Trophoblast cell (in vitro differentiated cells and primary cell): ENCODE data around the gene GNAS.

Experiments
- DNase-seq, 2 donors: peaks; one replicate each; pipeline ENCODE4 v3.0.0-alpha.2; 2016
- H2AFZ ChIP-seq: 2 replicates; pipeline ENCODE4 v1.6.1; 2013; ENCODE audit warnings: low read length, moderate library complexity, mild to moderate bottlenecking; ENCODE audit not compliant: insufficient read depth, poor library complexity
- H2AK5ac ChIP-seq: 2 replicates; pipeline ENCODE4 v1.6.1; 2013; ENCODE audit warnings: mild to moderate bottlenecking, low read length
- H2BK120ac ChIP-seq: 2 replicates; pipeline ENCODE4 v1.6.1; 2013; ENCODE audit warnings: low read length, mild to moderate bottlenecking, moderate library complexity; ENCODE audit not compliant: insufficient read depth, poor library complexity
- H2BK12ac ChIP-seq: 2 replicates; pipeline ENCODE4 v1.6.1; 2013; ENCODE audit warnings: mild to moderate bottlenecking, low read length, moderate library complexity
- H2BK5ac ChIP-seq: 2 replicates; pipeline ENCODE4 v1.6.1; 2013; ENCODE audit warnings: low read length, low read depth, moderate library complexity, mild to moderate bottlenecking; ENCODE audit not compliant: poor library complexity
- H3K14ac ChIP-seq: 2 replicates; pipeline ENCODE4 v1.6.1; 2013; ENCODE audit warnings: mild to moderate bottlenecking, low read length
- H3K18ac ChIP-seq: 2 replicates; pipeline ENCODE4 v1.6.1; 2013; ENCODE audit warnings: mild to moderate bottlenecking, low read length
- H3K23ac ChIP-seq: 2 replicates; pipeline ENCODE4 v1.6.1; 2013; ENCODE audit warnings: low read length
- H3K27ac ChIP-seq: 2 replicates; pipeline ENCODE4 v1.5.1; 2013; ENCODE audit warnings: low read depth, mild to moderate bottlenecking, inconsistent platforms, low read length, moderate library complexity
- H3K27me3 ChIP-seq: 2 replicates; pipeline ENCODE4 v1.6.1; 2013; ENCODE audit warnings: inconsistent platforms, mild to moderate bottlenecking, low read length, moderate library complexity; ENCODE audit not compliant: insufficient read depth
- H3K36me3 ChIP-seq, 2 experiments: 1 replicate in 1 of 2; 2 replicates in 1 of 2; pipeline ENCODE4 v1.6.1; 2013; ENCODE audit warnings: low read length in 2 of 2, mild to moderate bottlenecking in 2 of 2, moderate library complexity in 1 of 2; ENCODE audit not compliant: insufficient read depth in 2 of 2, control insufficient read depth in 1 of 2
- H3K4ac ChIP-seq: 2 replicates; pipeline ENCODE4 v1.6.1; 2013; ENCODE audit warnings: low read depth, mild to moderate bottlenecking, low read length, moderate library complexity
- H3K4me1 ChIP-seq, 2 experiments: 1 replicate in 1 of 2; 2 replicates in 1 of 2; pipeline ENCODE4 v1.6.1; 2013; ENCODE audit warnings: low read length in 2 of 2, mild to moderate bottlenecking in 2 of 2, moderate library complexity in 1 of 2; ENCODE audit not compliant: insufficient read depth in 2 of 2, control insufficient read depth in 1 of 2
- H3K4me2 ChIP-seq: 2 replicates; pipeline ENCODE4 v1.6.1; 2013; ENCODE audit warnings: inconsistent platforms, mild to moderate bottlenecking, low read length, moderate library complexity
- H3K4me3 ChIP-seq: 2 replicates; pipeline ENCODE4 v1.5.1; 2013; ENCODE audit warnings: mild to moderate bottlenecking, low read depth, low read length, inconsistent platforms
- H3K79me1 ChIP-seq: one replicate; pipeline ENCODE4 v1.6.1; 2013; ENCODE audit warnings: low read length
- H3K79me2 ChIP-seq: 2 replicates; pipeline ENCODE4 v1.6.1; 2013; ENCODE audit warnings: low read length, mild to moderate bottlenecking; ENCODE audit not compliant: control insufficient read depth, insufficient read depth, poor library complexity
- H3K9ac ChIP-seq: 2 replicates; pipeline ENCODE4 v1.6.1; 2013; ENCODE audit warnings: mild to moderate bottlenecking, low read length
- H3K9me3 ChIP-seq: 2 replicates; pipeline ENCODE4 v1.6.1; 2013; ENCODE audit warnings: low read depth, mild to moderate bottlenecking, control low read depth, inconsistent platforms, low read length; ENCODE audit not compliant: insufficient read depth
- H4K12ac ChIP-seq: 2 replicates; pipeline ENCODE4 v1.6.1; 2013; ENCODE audit warnings: low read depth, mild to moderate bottlenecking, low read length, moderate library complexity
- H4K8ac ChIP-seq: 2 replicates; pipeline ENCODE4 v1.6.1; 2013; ENCODE audit warnings: low read depth, mild to moderate bottlenecking, low read length, moderate library complexity
- H4K91ac ChIP-seq: one replicate; pipeline ENCODE4 v1.6.1; 2013; ENCODE audit warnings: low read depth, mild to moderate bottlenecking, low read length, moderate library complexity
- WGBS: extraction: QIAGEN DNeasy Blood & Tissue Kit; methylation state at CpG from one replicate; pipeline ENCODE4 v1.1.7; 2013; ENCODE audit warnings: missing lambda C conversion rate; ENCODE audit not compliant: insufficient read length, insufficient coverage; ENCODE audit errors: extremely low coverage; 5-methylcytosine and 5-hydroxymethylcytosine counted together

The GNAS gene

GRCh38 chr20:58815448-58815847 lies 37.1 kb upstream of the GNAS start:
- Histone ChIP-seq H3K4me1 (peaks cover 3 to 6% of the 10 kb centered on the region in 2 experiments), H3K36me3 (peaks cover 0 to 3% of the 10 kb centered on the region in 2 experiments), H3K4me3 (no peak overlapping the region), H3K27ac (no peak overlapping the region), H2BK5ac (no peak overlapping the region), H3K23ac (no peak overlapping the region), H2BK120ac (no peak overlapping the region), H3K9me3 (peaks cover 8% of the 10 kb centered on the region), H3K14ac (no peak overlapping the region), H3K9ac (no peak overlapping the region), H3K4ac (no peak overlapping the region), H3K4me2 (no peak overlapping the region), H2AFZ (no peak overlapping the region), H3K27me3 (no peaks in the 10 kb centered on the region), H3K79me2 (no peaks in the 10 kb centered on the region), H2BK12ac (no peak overlapping the region), H4K91ac (no peak overlapping the region), H2AK5ac (no peak overlapping the region), H3K18ac (no peak overlapping the region), H4K8ac (no peak overlapping the region), H4K12ac (no peak overlapping the region), H3K79me1 (no peaks in the 10 kb centered on the region)
- WGBS: no CpG with 5 or more reads among the region's 11 CpGs
- no peak for DNase-seq

GRCh38 chr20:58816051-58816450 lies 36.5 kb upstream of the GNAS start:
- H2BK12ac ChIP-seq: no peak overlapping the region
- no peak overlapping the region for H4K8ac ChIP-seq
- no peak overlapping the region for H3K9ac ChIP-seq
- H2AFZ ChIP-seq: no peak overlapping the region
- H3K27ac ChIP-seq: no peak overlapping the region
- no peak overlapping the region for H4K12ac ChIP-seq
- no peak overlapping the region for H2AK5ac ChIP-seq
- no peak for DNase-seq
- H3K27me3 ChIP-seq: no peaks in the 10 kb centered on the region
- no peak overlapping the region for H2BK5ac ChIP-seq
- H3K14ac ChIP-seq: no peak overlapping the region
- H4K91ac ChIP-seq: no peak overlapping the region
- H3K18ac ChIP-seq: no peak overlapping the region
- no peaks in the 10 kb centered on the region for H3K79me2 ChIP-seq
- H3K4me3 ChIP-seq: no peak overlapping the region
- peaks cover 2 to 4% of the 10 kb centered on the region in 2 experiments for H3K36me3 ChIP-seq
- H2BK120ac ChIP-seq: no peak overlapping the region
- H3K4me1 ChIP-seq: peaks cover 3 to 6% of the 10 kb centered on the region in 2 experiments
- no CpG with 5 or more reads among the region's 10 CpGs for WGBS
- H3K23ac ChIP-seq: no peak overlapping the region
- H3K4ac ChIP-seq: no peak overlapping the region
- H3K9me3 ChIP-seq: peaks cover 12% of the 10 kb centered on the region
- H3K79me1 ChIP-seq: no peaks in the 10 kb centered on the region
- no peak overlapping the region for H3K4me2 ChIP-seq

GRCh38 chr20:58816957-58817651 lies 35.4 kb upstream of the GNAS start:
- Histone ChIP-seq H2BK120ac (no peak overlapping the region), H3K36me3 (peaks cover 4 to 5% of the 10 kb centered on the region in 2 experiments), H3K4me2 (no peak overlapping the region), H3K79me2 (no peaks in the 10 kb centered on the region), H4K12ac (no peak overlapping the region), H3K27ac (no peak overlapping the region), H4K91ac (no peak overlapping the region), H2AFZ (no peak overlapping the region), H3K23ac (no peak overlapping the region), H2BK5ac (no peak overlapping the region), H2AK5ac (no peak overlapping the region), H3K4me3 (no peak overlapping the region), H3K14ac (no peak overlapping the region), H3K9me3 (peaks cover 14% of the 10 kb centered on the region), H2BK12ac (no peak overlapping the region), H3K79me1 (no peaks in the 10 kb centered on the region), H3K18ac (no peak overlapping the region), H3K27me3 (no peaks in the 10 kb centered on the region), H3K4ac (no peak overlapping the region), H4K8ac (no peak overlapping the region), H3K9ac (no peak overlapping the region), H3K4me1 (peaks cover 3 to 6% of the 10 kb centered on the region in 2 experiments)
- no CpG with 5 or more reads among the region's 30 CpGs for WGBS
- no peak for DNase-seq

GRCh38 chr20:58817748-58818147 lies 34.8 kb upstream of the GNAS start:
- H3K14ac ChIP-seq: no peak overlapping the region
- H4K12ac ChIP-seq: no peak overlapping the region
- no peak overlapping the region for H4K8ac ChIP-seq
- H3K4me1 ChIP-seq: peaks cover 3 to 6% of the 10 kb centered on the region in 2 experiments
- no peak overlapping the region for H3K18ac ChIP-seq
- H2BK120ac ChIP-seq: no peak overlapping the region
- H3K4me2 ChIP-seq: no peak overlapping the region
- no peak overlapping the region for H3K23ac ChIP-seq
- no peak overlapping the region for H2BK12ac ChIP-seq
- no peak overlapping the region for H2AFZ ChIP-seq
- peaks cover 14% of the 10 kb centered on the region for H3K9me3 ChIP-seq
- H2BK5ac ChIP-seq: no peak overlapping the region
- H3K4me3 ChIP-seq: peak overlapping the region; percentile 35
- H3K27me3 ChIP-seq: no peaks in the 10 kb centered on the region
- no peak overlapping the region for H4K91ac ChIP-seq
- WGBS: no CpG with 5 or more reads among the region's 10 CpGs
- H3K27ac ChIP-seq: no peak overlapping the region
- no peak for DNase-seq
- H2AK5ac ChIP-seq: no peak overlapping the region
- no peaks in the 10 kb centered on the region for H3K79me1 ChIP-seq
- no peak overlapping the region for H3K9ac ChIP-seq
- H3K4ac ChIP-seq: no peak overlapping the region
- peaks cover 4 to 6% of the 10 kb centered on the region in 2 experiments for H3K36me3 ChIP-seq
- H3K79me2 ChIP-seq: no peaks in the 10 kb centered on the region
